HepG2 (cell line): ENCODE results near the gene ORMDL3. TPM values are rescaled to one million over a fixed set of nuclear protein-coding genes. Genes with fewer than 3 reads are reported as not detected.
A peak's percentile ranks its signal among the peaks of the same experiment; 100 is the strongest.

Source experiments
- KLF12 ChIP-seq: sonication (generic); formaldehyde crosslinking; IDR thresholded peaks from 2 replicates; pipeline ENCODE4 v1.4.0; 2020; ENCODE audit warnings: missing genetic modification reagents, borderline replicate concordance
- KMT2A ChIP-seq: sonication (generic); formaldehyde crosslinking; IDR thresholded peaks from 2 replicates; pipeline ENCODE4 v1.4.0; 2020; ENCODE audit warnings: missing genetic modification reagents
- MEIS1 ChIP-seq: sonication (generic); formaldehyde crosslinking; IDR thresholded peaks from 2 replicates; pipeline ENCODE4 v1.9.0; 2021; ENCODE audit warnings: mild to moderate bottlenecking, missing genetic modification reagents, moderate library complexity, borderline replicate concordance
- NBN ChIP-seq: fragments of 450-650 bp; conservative IDR thresholded peaks from 2 replicates; pipeline ENCODE4 v1.6.1; 2017
- ZBTB20 ChIP-seq: sonication (generic); formaldehyde crosslinking; IDR thresholded peaks from 2 replicates; pipeline ENCODE4 v1.8.1; 2023; ENCODE audit warnings: missing genetic modification reagents, low read depth, mild to moderate bottlenecking, borderline replicate concordance
- ZNF224 ChIP-seq: sonication (generic); formaldehyde crosslinking; IDR thresholded peaks from 2 replicates; pipeline ENCODE4 v1.5.0; 2020; ENCODE audit warnings: mild to moderate bottlenecking, missing genetic modification reagents
- ZNF367 ChIP-seq: sonication (generic); formaldehyde crosslinking; IDR thresholded peaks from 2 replicates; pipeline ENCODE4 v1.4.0; 2020; ENCODE audit warnings: missing genetic modification reagents, borderline replicate concordance
- ZNF605 ChIP-seq: sonication (generic); formaldehyde crosslinking; IDR thresholded peaks from 2 replicates; pipeline ENCODE4 v1.8.0; 2022; ENCODE audit warnings: mild to moderate bottlenecking, missing genetic modification reagents
- ZNF674 ChIP-seq: sonication (generic); formaldehyde crosslinking; IDR thresholded peaks from 2 replicates; pipeline ENCODE4 v1.5.0; 2020; ENCODE audit warnings: low read depth, mild to moderate bottlenecking, missing genetic modification reagents
- ZNF878 ChIP-seq: sonication (generic); formaldehyde crosslinking; IDR thresholded peaks from 2 replicates; pipeline ENCODE4 v1.8.1; 2023; ENCODE audit warnings: mild to moderate bottlenecking, missing genetic modification reagents, moderate library complexity
- ZSCAN25 ChIP-seq: sonication (generic); formaldehyde crosslinking; IDR thresholded peaks from 2 replicates; pipeline ENCODE4 v1.8.0; 2022; ENCODE audit warnings: mild to moderate bottlenecking, missing genetic modification reagents
- polyA plus RNA-seq, 8 experiments: library from polyadenylated mRNA; depleted of rRNA in 3 of 8; stranded (reverse) in 7 of 8; unstranded in 1 of 8; fragments of >200 nt; fragmentation: Illumina TruSeq in 4 of 8; extraction: Trizol in 4 of 8; gene quantifications; 2 replicates each; pipeline versions ENCODE4 v1.2.1 to v1.2.3, GENCODE V29; 2011 to 2016; ENCODE audit warnings: low read depth in 4 of 8, missing spikeins in 1 of 8, mixed read lengths in 1 of 8; ENCODE audit not compliant: insufficient read depth in 1 of 8
- total RNA-seq, 5 experiments: library from RNA; depleted of rRNA; stranded (reverse); fragments of >200 nt; fragmentation: Illumina TruSeq; extraction: Trizol; gene quantifications; 2 replicates each; pipeline ENCODE4 v1.2.3, GENCODE V29; 2016; ENCODE audit warnings: low read depth in 1 of 5
- TF ChIP-seq, protein P1 (sequence below): sonication (generic); formaldehyde crosslinking; IDR thresholded peaks from 2 replicates; pipeline ENCODE4 v1.5.1; 2020; ENCODE audit warnings: missing genetic modification reagents, mild to moderate bottlenecking, borderline replicate concordance
- TF ChIP-seq, protein P2 (sequence below): sonication (generic); formaldehyde crosslinking; IDR thresholded peaks from 2 replicates; pipeline ENCODE4 v1.5.1; 2020; ENCODE audit warnings: mild to moderate bottlenecking, missing genetic modification reagents, borderline replicate concordance
- TF ChIP-seq, protein P3 (sequence below): sonication (generic); formaldehyde crosslinking; IDR thresholded peaks from 2 replicates; pipeline ENCODE4 v1.4.0; 2020; ENCODE audit warnings: mild to moderate bottlenecking, missing genetic modification reagents
- TF ChIP-seq, protein P4 (sequence below): sonication (generic); formaldehyde crosslinking; IDR thresholded peaks from 2 replicates; pipeline ENCODE4 v1.5.0; 2020; ENCODE audit warnings: missing genetic modification reagents, mild to moderate bottlenecking, borderline replicate concordance
- TF ChIP-seq, protein P5 (sequence below): sonication (generic); formaldehyde crosslinking; IDR thresholded peaks from 2 replicates; pipeline ENCODE4 v1.4.0; 2020; ENCODE audit warnings: mild to moderate bottlenecking, missing genetic modification reagents

Gene ORMDL3
- total and polyA plus RNA-seq, 2 of the 13 experiments (the other 11 are each of a cell fraction or from before 2014, with no cell fraction given): 181 to 384 TPM

DNA sequence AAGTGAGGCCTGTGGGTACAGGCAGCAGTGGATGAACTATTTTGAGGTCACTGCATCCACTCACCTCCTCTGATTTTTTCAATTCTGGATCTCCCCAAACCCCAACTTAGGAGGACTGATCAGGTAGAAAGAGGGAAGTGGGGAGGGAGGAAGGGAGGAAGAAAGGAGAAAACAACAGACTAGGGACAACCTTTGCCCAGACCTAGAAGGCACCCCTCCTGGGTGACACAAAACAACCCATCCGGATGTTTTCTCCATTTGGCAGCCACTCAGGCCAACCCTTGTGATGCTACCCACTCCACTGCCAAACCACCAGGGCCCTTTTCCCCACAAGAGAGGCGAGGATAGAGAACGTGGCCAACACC is 2.7 kb downstream of the ORMDL3 start (continued):
- TF ChIP-seq, protein P1, sequence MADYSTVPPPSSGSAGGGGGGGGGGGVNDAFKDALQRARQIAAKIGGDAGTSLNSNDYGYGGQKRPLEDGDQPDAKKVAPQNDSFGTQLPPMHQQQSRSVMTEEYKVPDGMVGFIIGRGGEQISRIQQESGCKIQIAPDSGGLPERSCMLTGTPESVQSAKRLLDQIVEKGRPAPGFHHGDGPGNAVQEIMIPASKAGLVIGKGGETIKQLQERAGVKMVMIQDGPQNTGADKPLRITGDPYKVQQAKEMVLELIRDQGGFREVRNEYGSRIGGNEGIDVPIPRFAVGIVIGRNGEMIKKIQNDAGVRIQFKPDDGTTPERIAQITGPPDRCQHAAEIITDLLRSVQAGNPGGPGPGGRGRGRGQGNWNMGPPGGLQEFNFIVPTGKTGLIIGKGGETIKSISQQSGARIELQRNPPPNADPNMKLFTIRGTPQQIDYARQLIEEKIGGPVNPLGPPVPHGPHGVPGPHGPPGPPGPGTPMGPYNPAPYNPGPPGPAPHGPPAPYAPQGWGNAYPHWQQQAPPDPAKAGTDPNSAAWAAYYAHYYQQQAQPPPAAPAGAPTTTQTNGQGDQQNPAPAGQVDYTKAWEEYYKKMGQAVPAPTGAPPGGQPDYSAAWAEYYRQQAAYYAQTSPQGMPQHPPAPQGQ: 0 out of 2 replicates have a peak, but pooled peaks have one; percentile 8
- no peak for TF ChIP-seq ZBTB20 (CRISPR knock-in tag)
- no peak for TF ChIP-seq NBN
- TF ChIP-seq, protein P2, sequence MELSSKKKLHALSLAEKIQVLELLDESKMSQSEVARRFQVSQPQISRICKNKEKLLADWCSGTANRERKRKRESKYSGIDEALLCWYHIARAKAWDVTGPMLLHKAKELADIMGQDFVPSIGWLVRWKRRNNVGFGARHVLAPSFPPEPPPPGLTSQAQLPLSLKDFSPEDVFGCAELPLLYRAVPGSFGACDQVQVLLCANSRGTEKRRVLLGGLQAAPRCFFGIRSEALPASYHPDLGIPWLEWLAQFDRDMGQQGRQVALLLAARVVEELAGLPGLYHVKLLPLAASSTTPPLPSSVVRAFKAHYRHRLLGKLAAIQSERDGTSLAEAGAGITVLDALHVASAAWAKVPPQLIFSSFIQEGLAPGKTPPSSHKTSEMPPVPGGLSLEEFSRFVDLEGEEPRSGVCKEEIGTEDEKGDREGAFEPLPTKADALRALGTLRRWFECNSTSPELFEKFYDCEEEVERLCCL (CRISPR knock-in tag): peak; percentile 90; the same call in 1 of the 2 replicates
- TF ChIP-seq ZNF674 (CRISPR knock-in tag): no peak
- no peak for TF ChIP-seq ZNF367
- TF ChIP-seq, protein P3, sequence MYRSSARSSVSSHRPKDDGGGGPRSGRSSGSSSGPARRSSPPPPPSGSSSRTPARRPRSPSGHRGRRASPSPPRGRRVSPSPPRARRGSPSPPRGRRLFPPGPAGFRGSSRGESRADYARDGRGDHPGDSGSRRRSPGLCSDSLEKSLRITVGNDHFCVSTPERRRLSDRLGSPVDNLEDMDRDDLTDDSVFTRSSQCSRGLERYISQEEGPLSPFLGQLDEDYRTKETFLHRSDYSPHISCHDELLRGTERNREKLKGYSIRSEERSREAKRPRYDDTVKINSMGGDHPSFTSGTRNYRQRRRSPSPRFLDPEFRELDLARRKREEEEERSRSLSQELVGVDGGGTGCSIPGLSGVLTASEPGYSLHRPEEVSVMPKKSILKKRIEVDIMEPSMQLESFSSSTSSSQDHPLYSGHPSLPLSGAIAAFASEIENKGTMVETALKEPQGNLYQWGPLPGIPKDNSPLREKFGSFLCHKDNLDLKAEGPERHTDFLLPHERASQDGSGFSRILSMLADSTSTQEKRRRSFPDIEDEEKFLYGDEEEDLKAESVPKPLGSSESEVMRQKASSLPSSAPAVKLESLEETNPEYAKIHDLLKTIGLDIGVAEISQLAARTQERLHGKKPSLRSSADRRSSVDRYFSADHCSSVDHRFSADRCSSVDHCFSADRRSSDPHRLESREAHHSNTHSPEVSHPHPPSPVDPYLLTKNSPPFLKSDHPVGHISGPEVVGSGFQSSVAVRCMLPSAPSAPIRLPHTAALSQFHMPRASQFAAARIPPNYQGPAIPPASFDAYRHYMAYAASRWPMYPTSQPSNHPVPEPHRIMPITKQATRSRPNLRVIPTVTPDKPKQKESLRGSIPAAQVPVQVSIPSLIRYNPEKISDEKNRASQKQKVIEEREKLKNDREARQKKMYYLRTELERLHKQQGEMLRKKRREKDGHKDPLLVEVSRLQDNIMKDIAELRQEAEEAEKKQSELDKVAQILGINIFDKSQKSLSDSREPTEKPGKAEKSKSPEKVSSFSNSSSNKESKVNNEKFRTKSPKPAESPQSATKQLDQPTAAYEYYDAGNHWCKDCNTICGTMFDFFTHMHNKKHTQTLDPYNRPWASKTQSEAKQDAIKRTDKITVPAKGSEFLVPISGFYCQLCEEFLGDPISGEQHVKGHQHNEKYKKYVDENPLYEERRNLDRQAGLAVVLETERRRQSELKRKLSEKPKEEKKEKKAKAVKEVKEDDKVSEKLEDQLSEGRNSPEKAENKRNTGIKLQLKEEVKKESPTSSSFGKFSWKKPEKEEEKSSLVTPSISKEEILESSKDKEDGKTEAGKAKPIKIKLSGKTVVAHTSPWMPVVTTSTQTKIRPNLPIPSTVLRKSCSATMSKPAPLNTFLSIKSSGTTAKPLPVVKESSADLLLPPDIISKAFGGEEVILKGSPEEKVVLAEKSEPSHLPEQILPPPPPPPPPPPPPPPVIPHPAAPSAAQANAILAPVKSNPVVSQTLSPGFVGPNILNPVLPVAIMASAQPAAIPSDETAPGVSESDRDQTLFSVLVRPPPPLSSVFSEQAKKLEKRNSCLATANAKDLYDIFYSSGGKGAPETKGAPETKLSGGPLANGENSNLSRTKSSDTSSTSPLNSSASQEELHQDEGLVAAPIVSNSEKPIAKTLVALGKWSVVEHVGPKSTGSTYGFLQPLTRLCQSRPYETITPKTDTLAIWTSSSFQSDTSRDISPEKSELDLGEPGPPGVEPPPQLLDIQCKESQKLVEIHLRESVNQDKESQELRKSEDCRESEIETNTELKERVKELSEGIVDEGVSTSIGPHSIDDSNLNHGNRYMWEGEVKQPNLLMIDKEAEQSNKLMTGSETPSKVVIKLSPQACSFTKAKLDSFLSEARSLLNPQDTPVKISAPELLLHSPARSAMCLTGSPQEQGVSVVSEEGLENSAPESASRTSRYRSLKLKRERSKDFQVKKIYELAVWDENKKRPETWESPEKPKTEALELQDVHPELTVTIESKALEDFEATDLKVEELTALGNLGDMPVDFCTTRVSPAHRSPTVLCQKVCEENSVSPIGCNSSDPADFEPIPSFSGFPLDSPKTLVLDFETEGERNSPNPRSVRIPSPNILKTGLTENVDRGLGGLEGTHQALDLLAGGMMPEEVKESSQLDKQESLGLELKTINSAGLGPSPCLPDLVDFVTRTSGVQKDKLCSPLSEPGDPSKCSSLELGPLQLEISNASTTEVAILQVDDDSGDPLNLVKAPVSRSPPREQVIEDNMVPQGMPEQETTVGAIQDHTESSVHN (CRISPR knock-in tag): no peak
- no peak for TF ChIP-seq KMT2A
- peak; percentile 22; the same call in 1 of the 2 replicates for TF ChIP-seq ZNF605 (CRISPR knock-in tag)
- TF ChIP-seq MEIS1 (CRISPR knock-in tag): no peak
- TF ChIP-seq ZNF224 (CRISPR knock-in tag): 0 out of 2 replicates have a peak, but pooled peaks have one; percentile 8
- TF ChIP-seq KLF12 (CRISPR knock-in tag): peak; percentile 67
- TF ChIP-seq, protein P4, sequence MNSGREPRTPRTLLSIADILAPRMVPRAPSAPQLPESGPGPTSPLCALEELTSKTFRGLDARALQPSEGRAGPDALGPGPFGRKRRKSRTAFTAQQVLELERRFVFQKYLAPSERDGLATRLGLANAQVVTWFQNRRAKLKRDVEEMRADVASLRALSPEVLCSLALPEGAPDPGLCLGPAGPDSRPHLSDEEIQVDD (CRISPR knock-in tag): no peak
- TF ChIP-seq, protein P5, sequence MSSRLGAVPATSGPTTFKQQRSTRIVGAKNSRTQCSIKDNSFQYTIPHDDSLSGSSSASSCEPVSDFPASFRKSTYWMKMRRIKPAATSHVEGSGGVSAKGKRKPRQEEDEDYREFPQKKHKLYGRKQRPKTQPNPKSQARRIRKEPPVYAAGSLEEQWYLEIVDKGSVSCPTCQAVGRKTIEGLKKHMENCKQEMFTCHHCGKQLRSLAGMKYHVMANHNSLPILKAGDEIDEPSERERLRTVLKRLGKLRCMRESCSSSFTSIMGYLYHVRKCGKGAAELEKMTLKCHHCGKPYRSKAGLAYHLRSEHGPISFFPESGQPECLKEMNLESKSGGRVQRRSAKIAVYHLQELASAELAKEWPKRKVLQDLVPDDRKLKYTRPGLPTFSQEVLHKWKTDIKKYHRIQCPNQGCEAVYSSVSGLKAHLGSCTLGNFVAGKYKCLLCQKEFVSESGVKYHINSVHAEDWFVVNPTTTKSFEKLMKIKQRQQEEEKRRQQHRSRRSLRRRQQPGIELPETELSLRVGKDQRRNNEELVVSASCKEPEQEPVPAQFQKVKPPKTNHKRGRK (CRISPR knock-in tag): 0 out of 2 replicates have a peak, but pooled peaks have one; percentile 62
- TF ChIP-seq ZNF878: peak; percentile 8; the same call in 1 of the 2 replicates
- peak; percentile 17; the same call in 1 of the 2 replicates for TF ChIP-seq ZSCAN25
